ENCODE data around the gene HTR2A. TPM values are rescaled to one million over a fixed set of nuclear protein-coding genes. Genes with fewer than 3 reads are reported as not detected.

HTR2A gene
- total RNA-seq, 1 experiment from 2014 or later, result not detected

DNA sequence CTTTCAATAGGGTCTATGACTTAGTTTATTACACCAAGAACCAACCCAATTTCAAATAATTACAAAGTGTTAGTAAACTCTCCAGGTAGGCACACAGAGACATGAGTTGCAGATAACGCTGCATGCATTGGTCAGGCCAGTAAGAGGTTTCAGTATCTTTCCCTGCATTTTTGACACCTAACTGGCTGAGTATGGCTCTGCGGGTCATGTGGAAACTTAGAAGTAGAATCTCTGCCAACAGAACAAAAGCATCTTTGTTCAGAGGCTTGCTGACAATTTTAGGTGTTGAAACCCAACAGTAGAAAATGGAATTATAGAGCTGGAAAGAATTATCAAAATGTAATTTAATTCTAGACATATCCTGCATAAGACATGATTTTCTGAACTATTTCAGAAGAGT, 25.3 kb downstream of the HTR2A start:
- RAD21 ChIA-PET (ENCODE audit: low non-redundant PET in 1 of 2, low total read pairs in 2 of 2, uncharacterized antibody in 2 of 2, unreplicated experiment in 2 of 2), result no interaction called here
- Histone ChIP-seq H3K4me3 (replicated peaks in 1 of 2; ENCODE audit: low read depth in 1 of 2, low read length in 2 of 2) (no peak overlapping the region), H3K36me3 (ENCODE audit: control insufficient read depth in 1 of 2, insufficient read depth in 2 of 2, low read length in 2 of 2) (no peaks in the 10 kb centered on the region), H2AFZ (ENCODE audit: low read depth, low read length, poor library complexity, severe bottlenecking) (no peak overlapping the region), H3K4me2 (ENCODE audit: low read length) (no peak overlapping the region), H3K79me2 (ENCODE audit: insufficient read depth, low read length) (no peaks in the 10 kb centered on the region), H3K9me2 (ENCODE audit: insufficient read depth) (no peaks in the 10 kb centered on the region), H3K9ac (ENCODE audit: low read length) (no peak overlapping the region), H4K20me1 (ENCODE audit: insufficient read depth) (no peaks in the 10 kb centered on the region), H3K9me3 (ENCODE audit: control insufficient read depth in 1 of 2, insufficient read depth in 1 of 2, low read depth in 1 of 2, low read length in 2 of 2) (no peaks in the 10 kb centered on the region), H3K27ac (ENCODE audit: low read depth, low read length) (no peak overlapping the region), H3K27me3 (ENCODE audit: insufficient read depth, low read length) (peaks cover 58% of the 10 kb centered on the region), H3K4me1 (ENCODE audit: control insufficient read depth in 1 of 2, insufficient read depth in 2 of 2, low read length in 2 of 2) (no peaks in the 10 kb centered on the region)
- TF ChIP-seq SRF (IDR thresholded peaks at IDR 0.05; ENCODE audit: low read depth) (no peak), EZH2phosphoT487 (IDR thresholded peaks at IDR 0.05; ENCODE audit: borderline replicate concordance) (no peak), CBX3 (IDR thresholded peaks at IDR 0.05; ENCODE audit: low read depth) (no peak), RAD21 (IDR thresholded peaks at IDR 0.05; ENCODE audit: low read depth) (no peak), EGR1 (IDR thresholded peaks at IDR 0.05; ENCODE audit: low read depth) (no peak), ZNF274 (IDR thresholded peaks at IDR 0.05; ENCODE audit: low read depth, low read length) (no peak), POLR2A (IDR thresholded peaks at IDR 0.05; ENCODE audit: borderline replicate concordance, extremely low read depth, insufficient read depth, insufficient read length) (no peak), FOSL1 (IDR thresholded peaks at IDR 0.05; ENCODE audit: low read depth) (no peak)
- TF ChIP-seq, protein P1, sequence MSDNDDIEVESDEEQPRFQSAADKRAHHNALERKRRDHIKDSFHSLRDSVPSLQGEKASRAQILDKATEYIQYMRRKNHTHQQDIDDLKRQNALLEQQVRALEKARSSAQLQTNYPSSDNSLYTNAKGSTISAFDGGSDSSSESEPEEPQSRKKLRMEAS (IDR thresholded peaks at IDR 0.05), result no peak
- no peak for DNase-seq (ENCODE audit: low read depth, low spot score)
- POLR2A ChIA-PET, result no interaction called here
- CTCF ChIA-PET, result no interaction called here
- ATAC-seq, result no peak
- intact Hi-C loops (cut with micrococcal nuclease), result no loop called here
- no TSS peak for BruUV-seq (replicated peaks)

- H3K4me1 ChIP-seq (ENCODE audit: control insufficient read depth in 1 of 2, insufficient read depth in 2 of 2, low read length in 2 of 2), result no peaks in the 10 kb centered on the region
- no peak overlapping the region for H2AFZ ChIP-seq (ENCODE audit: low read depth, low read length, poor library complexity, severe bottlenecking)
- ChIA-PET CTCF (no interaction called here), RAD21 (ENCODE audit: low non-redundant PET in 1 of 2, low total read pairs in 2 of 2, uncharacterized antibody in 2 of 2, unreplicated experiment in 2 of 2) (no interaction called here), POLR2A (no interaction called here)
- no peaks in the 10 kb centered on the region for H3K36me3 ChIP-seq (ENCODE audit: control insufficient read depth in 1 of 2, insufficient read depth in 2 of 2, low read length in 2 of 2)
- TF ChIP-seq, protein P2, sequence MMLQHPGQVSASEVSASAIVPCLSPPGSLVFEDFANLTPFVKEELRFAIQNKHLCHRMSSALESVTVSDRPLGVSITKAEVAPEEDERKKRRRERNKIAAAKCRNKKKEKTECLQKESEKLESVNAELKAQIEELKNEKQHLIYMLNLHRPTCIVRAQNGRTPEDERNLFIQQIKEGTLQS (IDR thresholded peaks at IDR 0.05), result no peak
- no peak for TF ChIP-seq JUND (IDR thresholded peaks at IDR 0.05)
- TF ChIP-seq SRF (IDR thresholded peaks at IDR 0.05; ENCODE audit: low read depth), result no peak
- no peak overlapping the region for H3K27ac ChIP-seq (ENCODE audit: low read depth, low read length)
- no peaks in the 10 kb centered on the region for H4K20me1 ChIP-seq (ENCODE audit: insufficient read depth)
- no peak overlapping the region for H3K9ac ChIP-seq (ENCODE audit: low read length)
- no peaks in the 10 kb centered on the region for H3K9me2 ChIP-seq (ENCODE audit: insufficient read depth)
- H3K27me3 ChIP-seq (ENCODE audit: insufficient read depth, low read length), result peaks cover 39% of the 10 kb centered on the region
- DNase-seq (ENCODE audit: low read depth, low spot score) (no peak), ATAC-seq (no peak)
- H3K9me3 ChIP-seq (ENCODE audit: control insufficient read depth in 1 of 2, insufficient read depth in 1 of 2, low read depth in 1 of 2, low read length in 2 of 2), result no peaks in the 10 kb centered on the region
- no peaks in the 10 kb centered on the region for H3K79me2 ChIP-seq (ENCODE audit: insufficient read depth, low read length)
- no TSS peak for BruUV-seq (replicated peaks)
- H3K4me3 ChIP-seq (replicated peaks in 1 of 2; ENCODE audit: low read depth in 1 of 2, low read length in 2 of 2), result no peak overlapping the region
- H3K4me2 ChIP-seq (ENCODE audit: low read length), result no peak overlapping the region
- intact Hi-C loops (cut with micrococcal nuclease), result no loop called here
These were observed 28.8 kb downstream of the HTR2A start for GRCh38 chr13:46868091-46868490.
